NCI-H345 (cell line): ENCODE results near the gene SPACA9.

Experiments
- DNase-seq: peaks from one replicate; lab custom pipeline; 2025; lab: John Stamatoyannopoulos, UW

Gene SPACA9

GRCh38 chr9:132894346-132894745 is 15.6 kb downstream of the SPACA9 start:
- peak; percentile 6 for DNase-seq

- no peak for DNase-seq
Measured at GRCh38 chr9:132894862-132895835, 16.5 kb downstream of the SPACA9 start.

- DNase-seq: no peak
Measured at GRCh38 chr9:132896264-132896663, 17.6 kb downstream of the SPACA9 start.

- no peak for DNase-seq
Measured at GRCh38 chr9:132896906-132897305, 18.2 kb downstream of the SPACA9 start.

GRCh38 chr9:132898051-132898450 is 19.4 kb downstream of the SPACA9 start:
- no peak for DNase-seq

GRCh38 chr9:132901858-132902831 is 23.4 kb downstream of the SPACA9 start:
- DNase-seq: peak; percentile 77

- DNase-seq: no peak
Measured at GRCh38 chr9:132903574-132904492, 25.1 kb downstream of the SPACA9 start.

GRCh38 chr9:132905726-132906125 is 27.0 kb downstream of the SPACA9 start:
- DNase-seq: no peak

- DNase-seq: no peak
Measured at GRCh38 chr9:132908635-132909034, 29.9 kb downstream of the SPACA9 start.

GRCh38 chr9:132909311-132909710 is 30.6 kb downstream of the SPACA9 start:
- DNase-seq: no peak

- no peak for DNase-seq
Measured at GRCh38 chr9:132910376-132910775, 31.7 kb downstream of the SPACA9 start.

GRCh38 chr9:132912131-132912530 is 33.4 kb downstream of the SPACA9 start:
- no peak for DNase-seq

GRCh38 chr9:132914924-132915323 is 36.2 kb downstream of the SPACA9 start:
- DNase-seq: no peak

- DNase-seq: no peak
Measured at GRCh38 chr9:132919614-132920268, 41.0 kb downstream of the SPACA9 start.

- DNase-seq: no peak
Measured at GRCh38 chr9:132923346-132923902, 44.7 kb downstream of the SPACA9 start.

GRCh38 chr9:132927704-132928103 is 49.0 kb downstream of the SPACA9 start:
- DNase-seq: no peak

- DNase-seq: no peak
Measured at GRCh38 chr9:132931178-132931735, 52.6 kb downstream of the SPACA9 start.

GRCh38 chr9:132935026-132935425 is 56.3 kb downstream of the SPACA9 start:
- no peak for DNase-seq

GRCh38 chr9:132937463-132937901 is 58.8 kb downstream of the SPACA9 start:
- DNase-seq: no peak

GRCh38 chr9:132939169-132939568 is 60.5 kb downstream of the SPACA9 start:
- no peak for DNase-seq
